CD1c-positive myeloid dendritic cell (primary cell): Measurements from ENCODE around the gene TTLL12.
"Not testable (repeated sequence)": the region's sequence is repeated elsewhere in the genome, so short reads cannot be mapped to it uniquely, and the experiment has no call there.

Experiments used
- DNase-seq: peaks from one replicate; pipeline ENCODE4 v3.0.0-alpha.2; 2016; ENCODE audit errors: extremely low spot score

TTLL12 gene

GRCh38 chr22:43154887-43155536 is 31.9 kb downstream of the TTLL12 start:
- DNase-seq, result peak; percentile 85

- peak; percentile 41 for DNase-seq
Observed at GRCh38 chr22:43153899-43154298, 33.0 kb downstream of the TTLL12 start.

DNA sequence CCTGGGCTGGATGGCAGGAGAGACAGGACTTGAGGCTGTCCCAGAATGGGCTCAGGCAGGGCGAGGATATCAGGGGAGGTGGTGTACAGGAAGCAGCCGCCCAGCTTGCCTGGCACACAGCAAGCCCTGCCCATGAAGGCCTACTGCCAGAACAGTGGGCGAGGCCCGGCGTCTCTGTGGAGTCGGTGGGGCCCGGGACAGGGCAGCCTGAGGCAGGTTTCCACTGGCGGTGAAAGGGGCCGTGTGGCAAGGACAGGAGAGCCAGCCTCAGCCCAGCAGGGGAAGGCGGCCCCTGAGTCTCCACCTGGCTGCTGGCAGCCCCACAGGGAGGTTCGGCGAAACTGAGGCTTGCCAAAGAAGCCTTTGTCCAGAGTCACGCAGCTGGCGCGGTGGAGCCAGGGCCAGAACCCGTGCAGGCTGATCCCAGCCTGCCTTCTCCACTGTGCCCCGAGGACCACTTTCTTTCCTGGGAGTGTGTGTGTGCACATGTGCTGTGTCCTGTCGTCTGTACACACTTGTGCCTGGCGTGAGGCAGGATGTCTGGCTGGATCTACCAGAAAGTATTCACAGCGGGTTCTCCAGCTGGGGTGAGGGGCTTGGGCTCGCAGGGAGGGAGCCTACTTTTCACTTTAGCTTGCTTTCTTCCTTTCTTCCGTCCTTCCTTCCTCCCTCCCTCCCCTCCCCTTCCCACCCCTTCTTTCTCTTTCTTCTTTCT is 34.4 kb downstream of the TTLL12 start:
- peak; percentile 72 for DNase-seq

DNA sequence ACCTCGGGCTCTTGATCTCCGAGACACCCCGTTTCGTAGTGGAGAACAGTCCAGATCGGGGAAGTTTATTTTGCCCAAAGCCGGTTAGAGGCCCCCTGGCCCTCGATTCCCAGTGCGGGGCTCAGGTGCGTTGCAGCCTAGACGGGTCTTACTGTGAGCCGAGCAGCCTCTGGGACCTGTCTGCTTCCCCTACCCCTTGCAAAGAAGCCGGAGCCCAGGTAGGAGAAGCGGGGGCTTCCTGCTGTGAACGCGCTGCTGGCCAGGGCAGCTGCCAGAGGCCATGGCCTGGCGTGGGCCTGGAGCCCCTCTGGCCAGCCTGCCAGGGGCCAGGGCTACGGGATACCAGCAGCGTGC is 35.0 kb downstream of the TTLL12 start:
- DNase-seq, result no peak

- DNase-seq, result peak; percentile 71
Observed at GRCh38 chr22:43151251-43152002, 35.5 kb downstream of the TTLL12 start, which contains the start of gene TSPO. Gene TSPO (plus strand): TSS chr22:43151559. CDS start chr22:43159239, 7,680 bp downstream.

GRCh38 chr22:43150731-43151206 is 36.2 kb downstream of the TTLL12 start:
- DNase-seq, result no peak

- DNase-seq, result no peak
Observed at GRCh38 chr22:43148581-43148980, 38.4 kb downstream of the TTLL12 start.

GRCh38 chr22:43147821-43148220 is 39.1 kb downstream of the TTLL12 start:
- peak; percentile 82 for DNase-seq

DNA sequence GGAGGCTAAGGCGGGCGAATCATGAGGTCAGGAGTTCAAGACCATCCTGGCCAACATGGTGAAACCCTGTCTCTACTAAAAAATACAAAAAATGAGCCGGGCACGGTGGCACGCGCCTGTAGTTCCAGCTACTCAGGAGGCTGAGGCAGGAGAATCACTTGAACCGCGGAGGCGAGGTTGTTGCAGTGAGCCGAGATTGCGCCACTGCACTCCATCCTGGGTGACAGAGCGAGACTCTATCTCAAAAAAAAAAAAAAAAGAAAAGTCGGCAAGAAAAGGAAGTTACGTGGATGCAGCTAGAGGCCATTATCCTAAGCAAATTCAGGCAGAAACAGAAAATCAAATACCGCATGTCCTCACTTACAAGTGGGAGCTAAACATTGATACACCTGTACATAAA is 40.6 kb downstream of the TTLL12 start:
- peak; percentile 69 for DNase-seq

DNA sequence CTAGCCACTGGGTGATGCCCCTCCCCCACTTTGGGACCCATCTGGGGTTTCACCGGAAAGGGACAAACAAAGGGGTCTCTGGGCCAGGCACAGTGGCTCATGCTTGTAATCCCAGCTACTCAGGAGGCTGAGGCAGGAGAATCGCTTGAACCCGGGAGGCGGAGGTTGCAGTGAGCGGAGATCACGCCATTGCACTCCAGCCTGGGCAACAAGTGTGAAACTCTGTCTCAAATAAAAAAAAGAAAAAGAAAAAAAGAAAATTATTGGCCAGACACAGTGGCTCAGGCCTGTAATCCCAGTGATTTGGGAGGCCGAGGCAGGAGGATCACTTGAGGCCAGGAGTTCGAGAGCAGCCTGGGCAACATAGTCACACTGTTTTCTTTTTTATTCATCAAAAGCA is 41.6 kb downstream of the TTLL12 start:
- not testable (repeated sequence) for DNase-seq

DNA sequence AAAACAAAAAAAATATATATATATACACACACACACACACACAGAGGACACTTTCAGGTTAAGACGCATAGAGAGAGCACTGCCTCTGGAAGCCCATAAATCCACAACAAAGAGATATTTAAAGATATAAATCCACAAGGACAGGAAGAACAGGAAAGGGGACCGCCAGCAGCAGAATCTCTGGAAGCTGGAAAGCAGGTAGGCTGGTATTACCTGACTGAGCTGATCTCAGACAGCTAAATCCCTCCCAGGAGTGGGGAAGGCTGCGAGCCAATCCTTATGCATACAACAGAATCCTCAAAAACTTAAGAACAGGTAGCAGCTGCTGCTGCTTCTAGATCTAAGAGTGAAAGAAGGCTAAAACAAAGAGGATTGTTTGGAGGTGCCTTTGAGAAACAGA is 42.0 kb downstream of the TTLL12 start:
- DNase-seq, result no peak

- DNase-seq, result peak; percentile 80
Observed at GRCh38 chr22:43142880-43143562, 43.9 kb downstream of the TTLL12 start, which contains the start of gene MCAT. Gene MCAT (minus strand): TSS chr22:43143398. CDS start chr22:43143348, 50 bp downstream.

DNA sequence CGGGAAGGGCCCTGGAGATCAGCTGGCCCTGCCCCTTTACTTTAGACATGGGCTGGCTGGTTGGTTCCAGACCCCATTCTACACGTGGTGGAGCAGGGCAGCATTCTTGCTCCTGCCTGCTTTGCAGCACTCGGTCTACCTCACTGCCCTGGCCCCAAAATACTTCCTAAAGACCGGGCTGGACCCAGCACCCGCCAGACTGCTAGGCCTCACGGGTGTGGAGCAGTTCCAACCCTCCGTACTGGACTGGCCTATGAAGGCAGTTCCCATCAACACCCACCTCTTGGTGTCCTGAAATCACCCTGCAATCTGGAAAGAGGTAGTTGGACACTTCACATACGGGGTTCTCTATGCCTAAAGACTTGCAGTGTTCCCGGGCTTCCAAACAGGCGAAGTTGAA is 50.1 kb downstream of the TTLL12 start:
- DNase-seq, result no peak

DNA sequence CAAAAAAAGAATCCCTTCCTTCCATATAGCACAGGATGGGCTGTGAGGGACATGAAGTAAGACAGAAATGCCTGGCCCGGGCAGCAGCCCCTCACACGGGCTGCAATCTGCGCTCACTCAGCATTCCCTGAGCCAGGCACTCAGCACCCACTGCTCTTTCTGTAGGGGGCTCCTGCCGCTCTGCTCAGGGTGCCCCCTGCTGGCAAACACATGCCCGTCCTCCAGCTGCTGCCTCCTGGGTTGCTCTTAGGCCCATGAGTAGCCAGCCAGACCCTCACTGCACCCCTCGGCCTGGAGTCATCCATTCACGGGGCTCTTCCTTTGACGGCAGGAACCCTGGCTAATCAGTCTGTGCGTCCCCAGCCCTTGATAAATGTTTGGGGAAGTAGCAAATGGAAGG is 50.7 kb downstream of the TTLL12 start:
- peak; percentile 29 for DNase-seq

GRCh38 chr22:43135565-43135964 is 51.4 kb downstream of the TTLL12 start:
- no peak for DNase-seq

DNA sequence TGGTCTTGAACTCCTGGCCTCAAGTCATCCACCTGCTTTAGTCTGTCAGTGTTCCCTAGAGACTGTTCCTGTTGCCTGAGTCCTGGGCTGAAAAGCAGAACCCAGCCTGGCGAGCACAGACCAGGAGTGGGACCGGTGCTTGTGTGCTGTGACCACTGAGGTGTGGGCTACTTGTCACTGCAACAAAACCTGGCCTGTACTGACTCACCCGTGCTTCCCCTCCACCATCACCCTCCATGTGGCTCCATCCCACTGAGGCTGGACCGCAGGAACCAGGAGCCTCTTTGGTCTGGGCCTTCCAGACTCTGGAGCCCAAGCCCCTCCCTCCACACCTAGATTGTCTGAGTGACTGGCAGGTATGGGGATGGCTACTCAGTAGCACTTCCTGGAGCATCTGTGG is 52.4 kb downstream of the TTLL12 start:
- DNase-seq, result no peak

DNA sequence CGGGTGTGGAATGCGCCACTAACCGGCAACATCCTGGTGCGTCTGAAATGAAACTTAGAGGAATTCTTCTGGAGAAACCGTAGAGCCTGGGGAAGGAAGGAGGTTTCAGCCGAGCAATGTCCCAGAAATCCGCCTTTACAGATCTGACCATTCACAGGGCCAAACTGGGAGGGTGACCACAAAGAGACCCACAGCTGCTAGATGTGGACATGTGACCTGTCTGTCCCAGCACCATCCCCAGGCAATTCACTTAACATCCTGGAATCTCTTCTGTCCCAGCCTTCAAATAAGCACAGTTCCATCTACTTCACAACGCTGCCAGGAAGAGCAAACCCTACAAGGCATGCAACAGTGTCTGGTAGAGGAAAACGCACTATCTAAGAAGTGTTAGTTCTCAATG is 53.5 kb downstream of the TTLL12 start:
- DNase-seq, result no peak

DNA sequence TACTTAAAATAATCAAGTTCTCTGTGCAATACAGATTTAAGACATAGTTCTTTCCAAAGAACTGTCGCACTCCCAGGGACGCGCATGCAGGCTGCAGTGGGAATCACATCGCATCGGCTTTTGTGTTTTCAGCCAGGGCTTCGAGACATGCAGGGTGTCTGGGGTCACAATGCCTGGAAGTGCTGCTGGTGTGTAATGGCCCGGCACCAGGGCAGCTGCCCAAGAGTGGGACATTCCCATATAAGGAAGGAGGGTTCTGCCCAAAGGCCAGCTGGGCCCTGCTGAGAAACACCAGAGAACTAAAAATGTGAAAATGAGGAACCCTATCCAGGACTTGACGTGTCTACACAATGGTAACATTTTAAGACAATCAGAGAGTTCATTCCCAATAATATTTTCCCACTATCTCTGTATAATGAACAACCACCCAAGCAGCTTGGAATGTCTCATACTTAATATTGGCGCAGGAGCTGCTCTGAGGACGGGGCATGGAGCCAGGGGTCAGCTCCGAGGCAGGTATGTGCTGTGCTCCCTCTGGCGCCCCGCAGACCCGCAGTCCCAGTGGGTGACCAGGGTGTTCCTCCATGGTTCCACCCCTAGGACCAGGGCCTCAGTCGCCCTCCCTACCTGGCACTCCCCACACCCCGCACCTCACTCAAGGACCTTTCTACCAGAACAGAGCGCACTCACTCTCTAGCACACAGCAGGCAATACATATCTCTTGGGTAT is 55.0 kb downstream of the TTLL12 start:
- DNase-seq, result no peak

- peak; percentile 63 for DNase-seq
Observed at GRCh38 chr22:43129426-43130425, 57.2 kb downstream of the TTLL12 start.

DNA sequence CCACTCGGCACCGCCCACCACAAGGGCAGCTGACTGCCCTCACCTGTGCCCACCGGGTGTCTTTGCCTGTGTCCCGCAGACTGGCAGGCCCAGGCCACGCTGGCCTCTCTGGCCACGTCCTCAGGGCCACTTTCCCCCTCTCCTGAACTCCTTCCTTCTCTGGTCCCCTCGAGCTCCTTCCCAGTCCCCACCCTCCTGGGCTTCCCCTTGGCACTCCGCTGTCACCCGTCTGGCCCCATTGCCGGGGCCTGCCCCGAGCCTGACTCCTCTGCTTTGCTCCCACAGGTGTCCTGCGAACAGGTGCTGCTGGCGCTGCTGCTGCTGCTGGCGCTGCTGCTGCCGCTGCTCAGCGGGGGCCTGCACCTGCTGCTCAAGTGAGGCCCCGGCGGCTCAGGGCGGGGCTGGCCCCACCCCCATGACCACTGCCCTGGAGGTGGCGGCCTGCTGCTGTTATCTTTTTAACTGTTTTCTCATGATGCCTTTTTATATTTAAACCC is 58.0 kb downstream of the TTLL12 start:
- no peak for DNase-seq
